ENCODE measurements around the gene PSMG3. TPM values are rescaled to one million over a fixed set of nuclear protein-coding genes. Genes with fewer than 3 reads are reported as not detected.

Gene PSMG3
- total RNA-seq, 1 donor from 2014 or later = 19.3 TPM

GRCh38 chr7:1559626-1560590, 9.9 kb downstream of the PSMG3 start:
- no peaks in the 10 kb centered on the region for H3K36me3 ChIP-seq (ENCODE audit: control insufficient read depth in 3 of 3, insufficient read depth in 3 of 3, low read length in 3 of 3)
- H3K4me3 ChIP-seq (ENCODE audit: low read length in 3 of 3) = no peak overlapping the region
- peaks cover 16 to 29% (median 24%) of the 10 kb centered on the region in 3 donors for H3K4me1 ChIP-seq (ENCODE audit: control insufficient read depth in 3 of 3, insufficient read depth in 3 of 3, low read length in 3 of 3)
- no peaks in the 10 kb centered on the region for H3K9me3 ChIP-seq (ENCODE audit: control insufficient read depth in 3 of 3, low read length in 3 of 3)
- H3K9ac ChIP-seq (ENCODE audit: low read depth in 1 of 3, low read length in 3 of 3) = no peak overlapping the region
- no peak overlapping the region for H3K27ac ChIP-seq (ENCODE audit: low read depth, low read length)
- no peaks in the 10 kb centered on the region for H3K27me3 ChIP-seq (ENCODE audit: control insufficient read depth in 3 of 3, insufficient read depth in 3 of 3, low read length in 3 of 3)

- Histone ChIP-seq H3K9ac (ENCODE audit: low read depth in 1 of 3, low read length in 3 of 3) (peak overlapping the region; percentile 38 to 54 (median 51)), H3K4me1 (ENCODE audit: control insufficient read depth in 3 of 3, insufficient read depth in 3 of 3, low read length in 3 of 3) (peaks cover 16 to 29% (median 24%) of the 10 kb centered on the region in 3 donors), H3K9me3 (ENCODE audit: control insufficient read depth in 3 of 3, low read length in 3 of 3) (no peaks in the 10 kb centered on the region), H3K36me3 (ENCODE audit: control insufficient read depth in 3 of 3, insufficient read depth in 3 of 3, low read length in 3 of 3) (no peaks in the 10 kb centered on the region), H3K4me3 (ENCODE audit: low read length in 3 of 3) (no peak overlapping the region), H3K27me3 (ENCODE audit: control insufficient read depth in 3 of 3, insufficient read depth in 3 of 3, low read length in 3 of 3) (no peaks in the 10 kb centered on the region), H3K27ac (ENCODE audit: low read depth, low read length) (no peak overlapping the region)
These were observed 10.8 kb downstream of the PSMG3 start for GRCh38 chr7:1558841-1559625.

- Histone ChIP-seq H3K9me3 (ENCODE audit: control insufficient read depth in 3 of 3, low read length in 3 of 3) (no peaks in the 10 kb centered on the region), H3K4me1 (ENCODE audit: control insufficient read depth in 3 of 3, insufficient read depth in 3 of 3, low read length in 3 of 3) (peaks cover 16 to 29% (median 24%) of the 10 kb centered on the region in 3 donors), H3K27me3 (ENCODE audit: control insufficient read depth in 3 of 3, insufficient read depth in 3 of 3, low read length in 3 of 3) (no peaks in the 10 kb centered on the region), H3K27ac (ENCODE audit: low read depth, low read length) (no peak overlapping the region), H3K4me3 (ENCODE audit: low read length in 3 of 3) (peak overlapping the region in 1 of 3 donors; percentile 29), H3K36me3 (ENCODE audit: control insufficient read depth in 3 of 3, insufficient read depth in 3 of 3, low read length in 3 of 3) (no peaks in the 10 kb centered on the region), H3K9ac (ENCODE audit: low read depth in 1 of 3, low read length in 3 of 3) (peak overlapping the region; percentile 38 to 54 (median 51))
These were observed 11.5 kb downstream of the PSMG3 start for GRCh38 chr7:1558181-1558811.

GRCh38 chr7:1557771-1558170, 12.1 kb downstream of the PSMG3 start:
- no peaks in the 10 kb centered on the region for H3K9me3 ChIP-seq (ENCODE audit: control insufficient read depth in 3 of 3, low read length in 3 of 3)
- H3K27ac ChIP-seq (ENCODE audit: low read depth, low read length) = no peak overlapping the region
- peaks cover 16 to 29% (median 24%) of the 10 kb centered on the region in 3 donors for H3K4me1 ChIP-seq (ENCODE audit: control insufficient read depth in 3 of 3, insufficient read depth in 3 of 3, low read length in 3 of 3)
- no peak overlapping the region for H3K4me3 ChIP-seq (ENCODE audit: low read length in 3 of 3)
- peak overlapping the region in 1 of 3 donors; percentile 16 for H3K9ac ChIP-seq (ENCODE audit: low read depth in 1 of 3, low read length in 3 of 3)
- H3K36me3 ChIP-seq (ENCODE audit: control insufficient read depth in 3 of 3, insufficient read depth in 3 of 3, low read length in 3 of 3) = no peaks in the 10 kb centered on the region
- H3K27me3 ChIP-seq (ENCODE audit: control insufficient read depth in 3 of 3, insufficient read depth in 3 of 3, low read length in 3 of 3) = no peaks in the 10 kb centered on the region

GRCh38 chr7:1557006-1557405, 12.8 kb downstream of the PSMG3 start:
- H3K36me3 ChIP-seq (ENCODE audit: control insufficient read depth in 3 of 3, insufficient read depth in 3 of 3, low read length in 3 of 3) = no peaks in the 10 kb centered on the region
- H3K27ac ChIP-seq (ENCODE audit: low read depth, low read length) = no peak overlapping the region
- peaks cover 12 to 29% (median 24%) of the 10 kb centered on the region in 3 donors for H3K4me1 ChIP-seq (ENCODE audit: control insufficient read depth in 3 of 3, insufficient read depth in 3 of 3, low read length in 3 of 3)
- H3K27me3 ChIP-seq (ENCODE audit: control insufficient read depth in 3 of 3, insufficient read depth in 3 of 3, low read length in 3 of 3) = no peaks in the 10 kb centered on the region
- no peak overlapping the region for H3K9ac ChIP-seq (ENCODE audit: low read depth in 1 of 3, low read length in 3 of 3)
- H3K9me3 ChIP-seq (ENCODE audit: control insufficient read depth in 3 of 3, low read length in 3 of 3) = no peaks in the 10 kb centered on the region
- H3K4me3 ChIP-seq (ENCODE audit: low read length in 3 of 3) = no peak overlapping the region

GRCh38 chr7:1555813-1556543, 13.9 kb downstream of the PSMG3 start, which contains the start of gene TMEM184A:
TMEM184A (minus strand) TSS chr7:1556205; CDS start chr7:1555484, 721 bp downstream.
- peak within 1 kb of the TSS; percentile 78 for H3K27ac ChIP-seq (ENCODE audit: low read depth, low read length)
- peaks cover 12 to 29% (median 24%) of the 10 kb centered on the region in 3 donors for H3K4me1 ChIP-seq (ENCODE audit: control insufficient read depth in 3 of 3, insufficient read depth in 3 of 3, low read length in 3 of 3)
- H3K27me3 ChIP-seq (ENCODE audit: control insufficient read depth in 3 of 3, insufficient read depth in 3 of 3, low read length in 3 of 3) = no peaks in the 10 kb centered on the region
- H3K9me3 ChIP-seq (ENCODE audit: control insufficient read depth in 3 of 3, low read length in 3 of 3) = no peaks in the 10 kb centered on the region
- H3K9ac ChIP-seq (ENCODE audit: low read depth in 1 of 3, low read length in 3 of 3) = peak within 1 kb of the TSS; percentile 51 to 78 (median 71)
- H3K4me3 ChIP-seq (ENCODE audit: low read length in 3 of 3) = peak within 1 kb of the TSS; percentile 38 to 60 (median 58)
- no peaks in the 10 kb centered on the region for H3K36me3 ChIP-seq (ENCODE audit: control insufficient read depth in 3 of 3, insufficient read depth in 3 of 3, low read length in 3 of 3)

GRCh38 chr7:1555046-1555812, 14.6 kb downstream of the PSMG3 start:
- Histone ChIP-seq H3K27ac (ENCODE audit: low read depth, low read length) (peak overlapping the region; percentile 78), H3K9me3 (ENCODE audit: control insufficient read depth in 3 of 3, low read length in 3 of 3) (no peaks in the 10 kb centered on the region), H3K4me3 (ENCODE audit: low read length in 3 of 3) (peak overlapping the region; percentile 38 to 60 (median 58)), H3K4me1 (ENCODE audit: control insufficient read depth in 3 of 3, insufficient read depth in 3 of 3, low read length in 3 of 3) (peaks cover 12 to 29% (median 24%) of the 10 kb centered on the region in 3 donors), H3K27me3 (ENCODE audit: control insufficient read depth in 3 of 3, insufficient read depth in 3 of 3, low read length in 3 of 3) (no peaks in the 10 kb centered on the region), H3K9ac (ENCODE audit: low read depth in 1 of 3, low read length in 3 of 3) (peak overlapping the region; percentile 51 to 78 (median 71)), H3K36me3 (ENCODE audit: control insufficient read depth in 3 of 3, insufficient read depth in 3 of 3, low read length in 3 of 3) (no peaks in the 10 kb centered on the region)

GRCh38 chr7:1554333-1555045, 15.3 kb downstream of the PSMG3 start:
- H3K36me3 ChIP-seq (ENCODE audit: control insufficient read depth in 3 of 3, insufficient read depth in 3 of 3, low read length in 3 of 3) = no peaks in the 10 kb centered on the region
- H3K4me3 ChIP-seq (ENCODE audit: low read length in 3 of 3) = no peak overlapping the region
- no peak overlapping the region for H3K9ac ChIP-seq (ENCODE audit: low read depth in 1 of 3, low read length in 3 of 3)
- H3K9me3 ChIP-seq (ENCODE audit: control insufficient read depth in 3 of 3, low read length in 3 of 3) = no peaks in the 10 kb centered on the region
- peak overlapping the region; percentile 78 for H3K27ac ChIP-seq (ENCODE audit: low read depth, low read length)
- H3K27me3 ChIP-seq (ENCODE audit: control insufficient read depth in 3 of 3, insufficient read depth in 3 of 3, low read length in 3 of 3) = no peaks in the 10 kb centered on the region
- H3K4me1 ChIP-seq (ENCODE audit: control insufficient read depth in 3 of 3, insufficient read depth in 3 of 3, low read length in 3 of 3) = peaks cover 12 to 29% (median 24%) of the 10 kb centered on the region in 3 donors

All from skeletal muscle tissue (tissue), 4 donors.